ENCODE results near the gene MUC20. TPM values are rescaled to one million over a fixed set of nuclear protein-coding genes. Genes with fewer than 3 reads are reported as not detected.
"Not testable (repeated sequence)": the region's sequence is repeated elsewhere in the genome, so short reads cannot be mapped to it uniquely, and the experiment has no call there.

MUC20 gene
- total RNA-seq, 1 donor from 2014 or later: not detected

- no peak for DNase-seq (ENCODE audit: extremely low read depth, low read depth, low spot score)
These were observed 11.1 kb upstream of the MUC20 start for GRCh38 chr3:195709676-195710085.

DNA sequence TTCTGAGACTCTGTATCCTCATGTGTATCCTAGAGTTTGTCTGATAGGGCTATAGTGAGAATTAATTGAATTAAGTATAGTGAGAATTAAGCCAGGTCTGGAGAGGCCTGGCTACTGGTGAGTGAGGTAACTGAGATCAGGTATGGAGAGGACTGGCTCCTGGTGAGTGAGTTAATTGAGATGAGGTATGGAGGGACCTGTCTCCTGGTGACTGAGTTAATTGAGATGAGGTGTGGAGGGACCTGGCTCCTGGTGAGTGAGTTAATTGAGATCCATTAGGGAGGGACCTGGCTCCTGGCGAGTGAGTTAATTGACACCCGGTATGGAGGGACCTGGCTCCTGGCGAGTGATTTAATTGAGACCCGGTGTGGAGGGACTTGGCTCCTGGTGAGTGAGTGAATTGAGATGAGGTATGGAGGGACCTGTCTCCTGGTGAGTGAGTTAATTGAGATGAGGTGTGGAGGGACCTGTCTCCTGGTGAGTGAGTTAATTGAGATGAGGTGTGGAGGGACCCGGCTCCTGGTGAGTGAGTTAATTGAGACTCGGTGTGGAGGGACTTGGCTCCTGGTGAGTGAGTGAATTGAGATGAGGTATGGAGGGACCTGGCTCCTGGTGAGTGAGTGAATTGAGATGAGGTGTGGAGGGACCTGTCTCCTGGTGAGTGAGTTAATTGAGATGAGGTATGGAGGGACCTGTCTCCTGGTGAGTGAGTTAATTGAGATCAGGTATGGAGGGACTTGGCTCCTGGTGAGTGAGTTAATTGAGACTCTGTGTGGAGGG lies 10.5 kb upstream of the MUC20 start:
- not testable (repeated sequence) for DNase-seq (ENCODE audit: extremely low read depth, low read depth, low spot score)

GRCh38 chr3:195711091-195711812 lies 9.5 kb upstream of the MUC20 start:
- DNase-seq (ENCODE audit: extremely low read depth, low read depth, low spot score): not testable (repeated sequence)

GRCh38 chr3:195711813-195712534 lies 8.8 kb upstream of the MUC20 start:
- no peak for DNase-seq (ENCODE audit: extremely low read depth, low read depth, low spot score)

- not testable (repeated sequence) for DNase-seq (ENCODE audit: extremely low read depth, low read depth, low spot score)
These were observed 8.3 kb upstream of the MUC20 start for GRCh38 chr3:195712535-195712910.

DNA sequence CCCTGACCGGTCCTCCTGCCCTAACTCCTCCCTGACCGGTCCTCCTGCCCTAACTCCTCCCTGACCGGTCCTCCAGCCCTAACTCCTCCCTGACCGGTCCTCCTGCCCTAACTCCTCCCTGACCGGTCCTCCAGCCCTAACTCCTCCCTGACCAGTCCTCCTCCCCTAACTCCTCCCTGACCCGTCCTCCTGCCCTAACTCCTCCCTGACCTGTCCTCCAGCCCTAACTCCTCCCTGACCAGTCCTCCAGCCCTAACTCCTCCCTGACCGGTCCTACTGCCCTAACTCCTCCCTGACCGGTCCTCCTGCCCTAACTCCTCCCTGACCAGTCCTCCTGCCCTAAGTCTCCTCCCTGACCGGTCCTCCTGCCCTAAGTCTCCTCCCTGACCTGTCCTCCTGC lies 7.6 kb upstream of the MUC20 start:
- not testable (repeated sequence) for DNase-seq (ENCODE audit: extremely low read depth, low read depth, low spot score)

GRCh38 chr3:195714380-195715011 lies 6.3 kb upstream of the MUC20 start:
- no peak for DNase-seq (ENCODE audit: extremely low read depth, low read depth, low spot score)

DNA sequence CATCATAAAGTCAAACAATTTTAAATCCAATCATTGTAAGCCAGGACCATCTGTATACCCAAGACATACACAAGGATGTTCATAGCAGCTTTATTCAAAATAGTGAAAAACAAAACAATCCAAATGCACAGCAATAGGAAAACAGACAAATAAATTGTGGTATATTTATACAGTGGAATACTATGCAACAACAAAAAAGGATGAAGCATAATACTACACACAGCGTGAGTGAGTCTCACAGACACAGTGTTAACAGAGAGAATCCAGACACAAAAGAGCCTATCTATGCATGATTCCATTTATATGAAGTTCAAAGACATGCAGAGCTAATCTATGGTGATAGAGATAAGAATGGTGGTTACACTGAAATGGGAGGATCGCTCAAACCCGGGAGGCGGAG lies 5.6 kb upstream of the MUC20 start:
- DNase-seq (ENCODE audit: extremely low read depth, low read depth, low spot score): no peak

DNA sequence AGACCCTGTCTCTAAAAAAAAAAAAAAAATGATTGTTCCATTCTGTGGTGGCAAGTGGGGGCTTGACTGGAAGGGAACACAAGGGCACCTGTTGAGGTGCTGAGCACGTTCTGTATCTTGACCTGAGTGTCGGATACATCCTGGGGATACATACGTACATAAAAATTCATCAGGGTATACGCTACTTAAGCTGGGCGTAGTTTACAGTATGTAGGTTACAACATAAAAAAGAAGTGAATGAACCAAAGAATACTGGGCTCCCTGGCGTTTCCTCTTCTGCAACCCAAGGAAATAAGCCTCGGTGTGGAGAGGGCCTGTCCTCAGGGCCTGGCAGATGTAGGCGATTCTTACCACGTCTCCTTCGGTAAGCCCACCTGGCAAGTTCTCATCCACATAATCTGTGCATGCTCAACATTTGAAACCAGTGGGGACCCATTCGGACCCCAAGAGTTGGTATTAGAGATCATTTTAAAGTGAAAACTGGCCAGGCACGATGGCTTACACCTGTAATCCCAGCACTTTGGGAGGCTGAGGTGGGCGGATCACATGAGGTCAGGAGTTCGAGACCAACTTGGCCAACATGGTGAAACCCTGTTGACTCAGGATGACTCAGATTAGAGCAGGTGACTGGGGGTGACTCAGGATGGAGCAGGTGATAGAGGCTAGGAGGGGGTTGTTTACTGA lies 5.1 kb upstream of the MUC20 start:
- DNase-seq (ENCODE audit: extremely low read depth, low read depth, low spot score): no peak

DNA sequence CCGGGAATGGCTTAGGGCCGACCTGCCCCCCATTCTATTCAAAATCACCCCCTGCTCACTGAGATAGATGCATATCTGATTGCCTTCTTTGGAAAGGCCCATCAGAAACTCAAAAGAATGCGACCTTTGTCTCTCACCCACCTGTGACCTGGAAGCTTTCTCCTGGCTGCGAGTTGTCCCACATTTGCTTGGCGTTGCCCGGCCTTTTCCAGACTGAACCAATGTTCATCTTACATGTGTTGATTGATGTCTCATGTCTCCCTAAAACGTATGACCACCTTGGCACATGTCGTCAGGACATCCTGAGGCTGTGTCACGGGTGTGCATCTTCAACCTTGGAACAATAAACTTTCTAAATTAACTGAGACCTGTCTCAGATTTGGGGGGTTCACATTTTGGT lies 3.4 kb upstream of the MUC20 start:
- no peak for DNase-seq (ENCODE audit: extremely low read depth, low read depth, low spot score)

DNA sequence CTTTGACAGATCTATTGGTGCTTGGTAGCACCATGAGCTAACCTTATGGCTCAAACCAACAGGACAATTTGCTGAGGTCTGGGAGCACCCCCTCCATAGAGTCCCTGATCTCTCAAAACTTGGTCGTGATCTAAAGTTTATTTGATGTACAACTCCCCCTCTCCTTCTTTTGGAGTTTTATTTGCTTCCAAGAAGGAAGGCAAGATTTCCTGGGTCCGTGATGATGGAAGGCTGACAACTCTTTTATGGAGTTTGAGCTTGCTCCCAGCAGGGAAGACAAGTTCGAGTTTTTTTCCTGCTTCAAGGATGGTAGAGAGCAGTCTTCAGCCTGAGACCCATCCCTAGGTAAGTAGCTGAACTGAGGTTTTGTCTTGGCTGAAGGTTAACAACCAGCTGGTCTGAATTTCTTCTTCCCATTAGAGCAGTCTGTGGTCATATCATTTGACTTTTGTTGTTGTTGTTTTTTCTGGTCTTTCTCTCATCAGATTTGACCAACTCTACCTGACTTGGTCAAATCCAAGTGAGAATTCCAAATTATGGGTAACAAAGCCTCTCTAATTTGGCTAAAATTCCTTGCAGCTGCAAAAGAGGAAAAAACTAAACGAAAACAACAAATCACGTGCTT lies 2.8 kb upstream of the MUC20 start:
- no peak for DNase-seq (ENCODE audit: extremely low read depth, low read depth, low spot score)

- no peak for DNase-seq (ENCODE audit: extremely low read depth, low read depth, low spot score)
These were observed 2.2 kb upstream of the MUC20 start for GRCh38 chr3:195718477-195718984.

DNA sequence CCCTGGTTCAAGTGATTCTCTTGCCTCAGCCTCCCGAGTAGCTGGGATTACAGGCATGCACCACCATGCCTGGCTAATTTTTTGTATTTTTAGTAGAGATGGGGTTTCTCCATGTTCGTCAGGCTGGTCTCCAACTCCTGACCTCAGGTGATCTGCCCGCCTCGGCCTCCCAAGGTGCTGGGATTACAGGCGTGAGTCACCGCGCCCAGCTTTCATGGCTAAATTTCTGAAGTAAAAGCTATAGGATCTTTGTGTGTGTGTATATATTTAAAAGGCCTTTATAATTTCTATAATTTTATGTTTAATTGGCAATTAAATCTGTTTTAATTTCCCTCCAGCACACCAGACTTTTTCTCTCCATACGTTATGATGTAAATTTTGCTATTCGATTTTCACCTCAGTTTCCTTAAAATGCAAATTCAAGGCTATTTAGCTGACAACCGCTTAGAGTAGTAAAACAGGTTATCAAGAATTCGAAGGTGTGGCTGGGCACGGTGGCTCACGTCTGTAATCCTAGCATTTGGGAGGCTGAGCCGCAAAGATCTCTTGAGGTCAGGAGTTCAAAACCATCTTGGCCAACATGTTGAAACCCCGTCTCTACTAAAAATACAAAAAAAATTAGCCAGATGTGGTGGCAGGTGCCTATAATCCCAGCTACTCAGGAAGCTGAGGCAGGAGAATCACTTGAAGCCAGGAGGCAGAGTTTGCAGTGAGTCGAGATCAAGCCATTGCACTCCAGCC lies 1.1 kb upstream of the MUC20 start:
- DNase-seq (ENCODE audit: extremely low read depth, low read depth, low spot score): not testable (repeated sequence)

DNA sequence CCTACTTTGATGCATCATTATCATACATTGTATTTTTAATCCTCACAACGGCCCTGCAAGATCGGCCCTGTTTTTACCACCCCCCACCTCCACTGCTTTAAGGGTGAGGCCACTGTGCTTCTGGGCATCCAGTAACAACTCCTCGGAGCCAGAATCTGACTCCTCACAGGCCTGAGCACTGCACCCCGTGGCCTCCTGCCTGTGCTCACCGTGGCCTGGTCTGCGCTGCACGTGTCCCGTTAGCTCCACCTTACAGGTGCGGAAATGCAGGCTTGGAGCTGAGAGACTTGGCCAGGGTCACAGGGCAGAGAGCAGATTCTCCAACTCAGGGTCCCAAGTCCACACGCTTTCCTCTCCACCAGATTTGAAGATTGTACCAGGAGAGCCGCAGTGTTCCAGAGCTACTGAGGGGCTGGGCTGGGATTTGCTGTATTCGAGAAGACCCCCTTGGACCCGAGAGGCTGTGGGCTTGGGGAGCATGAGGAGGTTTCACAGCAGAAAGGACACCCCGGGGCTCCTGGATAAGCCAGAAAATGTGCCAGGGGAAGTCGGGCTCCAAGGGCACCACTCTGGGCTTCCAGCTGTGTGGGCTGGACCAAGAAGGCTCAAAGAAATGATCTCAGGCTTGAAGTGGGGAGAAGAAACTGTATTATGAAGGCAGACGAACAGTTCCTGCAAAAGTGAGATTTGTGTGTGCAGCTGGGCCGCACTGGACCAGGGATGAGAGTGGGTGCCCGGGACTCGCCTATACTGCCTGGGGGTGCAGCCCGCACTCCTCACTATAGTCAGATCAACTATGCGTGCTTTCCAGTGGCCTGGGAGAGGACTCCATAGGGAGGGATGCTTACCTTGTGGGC lies 1.6 kb downstream of the MUC20 start:
- DNase-seq (ENCODE audit: extremely low read depth, low read depth, low spot score): not testable (repeated sequence)

DNA sequence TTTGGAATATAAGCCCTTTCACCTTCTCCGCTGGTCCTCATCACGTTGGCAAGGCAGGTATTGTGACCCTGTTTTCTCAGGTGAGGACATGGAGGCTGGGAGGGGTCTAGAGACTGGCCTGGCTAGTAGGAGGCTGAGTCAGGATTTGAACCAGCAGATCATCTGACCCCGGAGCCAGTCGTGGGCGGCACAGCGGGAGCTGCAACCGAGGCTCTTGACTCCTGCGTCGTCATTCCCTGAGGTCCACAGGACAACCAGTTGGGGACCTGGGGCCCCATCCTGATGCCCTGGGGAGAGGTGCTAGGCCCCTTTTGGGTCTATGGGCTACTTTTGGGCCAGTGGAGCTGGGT lies 2.2 kb downstream of the MUC20 start:
- DNase-seq (ENCODE audit: extremely low read depth, low read depth, low spot score): not testable (repeated sequence)

DNA sequence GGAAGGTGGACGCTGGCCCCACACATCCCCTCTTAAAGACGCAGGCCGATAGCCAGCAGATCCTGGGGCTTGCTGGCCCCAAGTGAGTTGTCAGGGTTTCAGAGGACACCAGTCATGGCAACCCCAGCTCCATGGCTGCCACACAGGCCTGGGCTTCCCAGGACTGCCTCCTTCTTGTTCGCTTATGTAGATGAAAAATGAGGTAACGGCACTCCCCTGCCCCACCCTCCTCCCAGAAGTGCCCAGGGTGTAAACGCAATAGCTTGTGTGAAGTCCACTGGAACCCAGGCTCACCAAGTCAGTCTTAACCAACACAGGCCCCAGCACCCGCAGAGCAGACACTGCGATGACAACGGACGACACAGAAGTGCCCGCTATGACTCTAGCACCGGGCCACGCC lies 3.6 kb downstream of the MUC20 start:
- DNase-seq (ENCODE audit: extremely low read depth, low read depth, low spot score): not testable (repeated sequence)

DNA sequence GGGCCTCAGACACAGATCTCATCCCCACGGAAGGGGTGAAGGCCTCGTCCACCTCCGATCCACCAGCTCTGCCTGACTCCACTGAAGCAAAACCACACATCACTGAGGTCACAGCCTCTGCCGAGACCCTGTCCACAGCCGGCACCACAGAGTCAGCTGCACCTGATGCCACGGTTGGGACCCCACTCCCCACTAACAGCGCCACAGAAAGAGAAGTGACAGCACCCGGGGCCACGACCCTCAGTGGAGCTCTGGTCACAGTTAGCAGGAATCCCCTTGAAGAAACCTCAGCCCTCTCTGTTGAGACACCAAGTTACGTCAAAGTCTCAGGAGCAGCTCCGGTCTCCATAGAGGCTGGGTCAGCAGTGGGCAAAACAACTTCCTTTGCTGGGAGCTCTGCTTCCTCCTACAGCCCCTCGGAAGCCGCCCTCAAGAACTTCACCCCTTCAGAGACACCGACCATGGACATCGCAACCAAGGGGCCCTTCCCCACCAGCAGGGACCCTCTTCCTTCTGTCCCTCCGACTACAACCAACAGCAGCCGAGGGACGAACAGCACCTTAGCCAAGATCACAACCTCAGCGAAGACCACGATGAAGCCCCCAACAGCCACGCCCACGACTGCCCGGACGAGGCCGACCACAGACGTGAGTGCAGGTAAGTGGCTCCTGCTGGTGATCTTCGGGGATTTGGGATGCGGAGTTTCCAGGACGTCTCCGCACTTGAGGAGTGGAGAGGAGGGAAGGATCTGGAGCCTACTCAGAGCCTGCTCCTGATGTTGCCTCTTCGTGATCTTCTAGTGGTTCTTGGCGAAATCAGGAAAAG lies 5.3 kb downstream of the MUC20 start:
- DNase-seq (ENCODE audit: extremely low read depth, low read depth, low spot score): not testable (repeated sequence)
